HepG2 (cell line): Measurements from ENCODE around the gene ARL8B. TPM values are rescaled to one million over a fixed set of nuclear protein-coding genes. Genes with fewer than 3 reads are reported as not detected.

Experiments
- FOXJ3 ChIP-seq: sonication (generic); formaldehyde crosslinking; IDR thresholded peaks from 2 replicates; pipeline ENCODE4 v1.4.0; 2020; ENCODE audit warnings: missing genetic modification reagents, mild to moderate bottlenecking, borderline replicate concordance
- GATAD2A ChIP-seq: IDR thresholded peaks from 2 replicates; pipeline ENCODE4 v1.6.1; 2016
- HMGXB4 ChIP-seq, 2 experiments: sonication (generic) in 1 of 2; formaldehyde crosslinking in 1 of 2; IDR thresholded peaks; 2 replicates each; pipeline versions ENCODE4 v1.4.0 to v1.6.1; 2018 to 2020; ENCODE audit warnings: missing genetic modification reagents in 2 of 2, borderline replicate concordance in 1 of 2, low read depth in 1 of 2, mild to moderate bottlenecking in 1 of 2, missing biosample characterization in 1 of 2
- IRF1 ChIP-seq: sonication (generic); formaldehyde crosslinking; IDR thresholded peaks from 2 replicates; pipeline ENCODE4 v1.4.0; 2020; ENCODE audit warnings: low read depth, mild to moderate bottlenecking, missing genetic modification reagents
- MEF2D ChIP-seq: sonication (generic); formaldehyde crosslinking; IDR thresholded peaks from 2 replicates; pipeline ENCODE4 v1.5.1; 2020; ENCODE audit warnings: mild to moderate bottlenecking, missing genetic modification reagents
- NFATC3 ChIP-seq: sonication (generic); formaldehyde crosslinking; IDR thresholded peaks from 2 replicates; pipeline ENCODE4 v1.5.1; 2020; ENCODE audit warnings: mild to moderate bottlenecking, missing genetic modification reagents
- RAD21 ChIP-seq: fragments of 450-650 bp; formaldehyde crosslinking; IDR thresholded peaks from 2 replicates; pipeline ENCODE4 v1.5.0; 2020; ENCODE audit warnings: mild to moderate bottlenecking
- THAP8 ChIP-seq: sonication (generic); formaldehyde crosslinking; IDR thresholded peaks from 2 replicates; pipeline ENCODE4 v1.5.1; 2020; ENCODE audit warnings: missing genetic modification reagents, mild to moderate bottlenecking, borderline replicate concordance
- ZNF367 ChIP-seq: sonication (generic); formaldehyde crosslinking; IDR thresholded peaks from 2 replicates; pipeline ENCODE4 v1.4.0; 2020; ENCODE audit warnings: missing genetic modification reagents, borderline replicate concordance
- ZNF407 ChIP-seq: sonication (generic); formaldehyde crosslinking; IDR thresholded peaks from one replicate; pipeline ENCODE4 v1.5.1; 2020; ENCODE audit warnings: mild to moderate bottlenecking, missing genetic modification reagents; ENCODE audit errors: not compliant biosample characterization
- polyA plus RNA-seq, 8 experiments: library from polyadenylated mRNA; depleted of rRNA in 3 of 8; stranded (reverse) in 7 of 8; unstranded in 1 of 8; fragments of >200 nt; fragmentation: Illumina TruSeq in 4 of 8; extraction: Trizol in 4 of 8; gene quantifications; 2 replicates each; pipeline versions ENCODE4 v1.2.1 to v1.2.3, GENCODE V29; 2011 to 2016; ENCODE audit warnings: low read depth in 4 of 8, missing spikeins in 1 of 8, mixed read lengths in 1 of 8; ENCODE audit not compliant: insufficient read depth in 1 of 8
- total RNA-seq, 5 experiments: library from RNA; depleted of rRNA; stranded (reverse); fragments of >200 nt; fragmentation: Illumina TruSeq; extraction: Trizol; gene quantifications; 2 replicates each; pipeline ENCODE4 v1.2.3, GENCODE V29; 2016; ENCODE audit warnings: low read depth in 1 of 5

ARL8B gene
- total and polyA plus RNA-seq, 2 of the 13 experiments (the other 11 are each of a cell fraction or from before 2014, with no cell fraction given), result 23.5 to 30.4 TPM

GRCh38 chr3:5136211-5136918 is 14.3 kb downstream of the ARL8B start (continued):
- no peak for TF ChIP-seq IRF1 (CRISPR knock-in tag)
- peak; percentile 26; the same call in 1 of the 2 replicates for TF ChIP-seq GATAD2A (CRISPR knock-in tag)
- no peak for TF ChIP-seq THAP8 (CRISPR knock-in tag)
- no peak for TF ChIP-seq NFATC3 (CRISPR knock-in tag)
- no peak for TF ChIP-seq MEF2D (CRISPR knock-in tag)
- TF ChIP-seq ZNF407 (CRISPR knock-in tag), result no peak
- TF ChIP-seq FOXJ3, result no peak
- no peak for TF ChIP-seq ZNF367
- 0 out of 4 replicates have a peak, but pooled peaks of 1 of the 2 experiments have one; percentile 25 for TF ChIP-seq HMGXB4 (CRISPR knock-in tag; IDR thresholded peaks at IDR 0.05; ENCODE audit: borderline replicate concordance in 1 of 2, low read depth in 1 of 2)
- peak; percentile 48; the same call in 1 of the 2 replicates for TF ChIP-seq RAD21 (CRISPR knock-in tag)
